ENCODE data around the gene MPL. TPM values are rescaled to one million over a fixed set of nuclear protein-coding genes. Genes with fewer than 3 reads are reported as not detected.

Gene MPL
- total and polyA plus RNA-seq, 10 donors = 0.47 to 2.2 (median 1.3) TPM; not detected in 4

DNA sequence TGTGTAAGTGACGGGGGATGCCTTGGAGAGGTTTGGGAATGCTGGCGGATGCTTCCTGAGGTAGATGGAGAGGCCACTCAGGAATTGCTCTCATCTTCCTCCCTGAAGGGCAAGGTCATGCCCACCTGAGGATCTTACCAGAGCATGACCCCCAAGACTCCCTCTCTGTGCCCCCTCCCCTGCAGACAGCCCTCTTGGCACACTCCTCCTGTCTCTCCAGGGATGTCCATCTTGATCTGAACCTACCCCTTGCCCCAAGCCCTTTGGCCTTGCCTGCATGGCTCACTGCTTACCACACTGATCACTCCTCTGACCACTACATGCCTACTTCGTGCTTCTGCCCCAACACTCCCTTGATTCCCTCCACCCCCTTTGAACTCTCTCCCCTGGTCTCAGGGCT lies 17.9 kb upstream of the MPL start:
- H3K36me3 ChIP-seq = peaks cover 0 to 68% (median 11%) of the 10 kb centered on the region in 6 donors
- TF ChIP-seq POLR2A (IDR thresholded peaks at IDR 0.05) (no peak), POLR2AphosphoS5 (IDR thresholded peaks at IDR 0.05) (no peak)
- TF ChIP-seq, protein P1, sequence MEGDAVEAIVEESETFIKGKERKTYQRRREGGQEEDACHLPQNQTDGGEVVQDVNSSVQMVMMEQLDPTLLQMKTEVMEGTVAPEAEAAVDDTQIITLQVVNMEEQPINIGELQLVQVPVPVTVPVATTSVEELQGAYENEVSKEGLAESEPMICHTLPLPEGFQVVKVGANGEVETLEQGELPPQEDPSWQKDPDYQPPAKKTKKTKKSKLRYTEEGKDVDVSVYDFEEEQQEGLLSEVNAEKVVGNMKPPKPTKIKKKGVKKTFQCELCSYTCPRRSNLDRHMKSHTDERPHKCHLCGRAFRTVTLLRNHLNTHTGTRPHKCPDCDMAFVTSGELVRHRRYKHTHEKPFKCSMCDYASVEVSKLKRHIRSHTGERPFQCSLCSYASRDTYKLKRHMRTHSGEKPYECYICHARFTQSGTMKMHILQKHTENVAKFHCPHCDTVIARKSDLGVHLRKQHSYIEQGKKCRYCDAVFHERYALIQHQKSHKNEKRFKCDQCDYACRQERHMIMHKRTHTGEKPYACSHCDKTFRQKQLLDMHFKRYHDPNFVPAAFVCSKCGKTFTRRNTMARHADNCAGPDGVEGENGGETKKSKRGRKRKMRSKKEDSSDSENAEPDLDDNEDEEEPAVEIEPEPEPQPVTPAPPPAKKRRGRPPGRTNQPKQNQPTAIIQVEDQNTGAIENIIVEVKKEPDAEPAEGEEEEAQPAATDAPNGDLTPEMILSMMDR (IDR thresholded peaks at IDR 0.05 in 8 of 11, conservative IDR thresholded peaks at IDR 0.05 in 3 of 11) = no peak
- H3K4me1 ChIP-seq = peaks cover 0 to 7% (median 0%) of the 10 kb centered on the region in 6 donors
- intact Hi-C loops (cut with DNase I; ENCODE audit: low total_unique reads) = no loop called here
- DNase-seq = no peak
- peaks cover 0 to 8% (median 5%) of the 10 kb centered on the region in 8 donors for H3K9me3 ChIP-seq
- no peak overlapping the region for H3K4me3 ChIP-seq
- no peak overlapping the region for H3K27ac ChIP-seq
- 67 to 100% (median 92%) methylated on average over 2 to 3 of the region's 3 CpGs for WGBS, 5 donors
- no peaks in the 10 kb centered on the region for H3K27me3 ChIP-seq (replicated peaks in 1 of 7)

- Histone ChIP-seq H3K4me1 (peaks cover 0 to under 1% (median 0%) of the 10 kb centered on the region in 6 donors), H3K9me3 (peaks cover 0 to 23% (median 21%) of the 10 kb centered on the region in 8 donors), H3K27ac (no peak overlapping the region), H3K27me3 (replicated peaks in 1 of 7) (no peaks in the 10 kb centered on the region), H3K36me3 (peaks cover 0 to 74% (median 11%) of the 10 kb centered on the region in 6 donors), H3K4me3 (no peak overlapping the region)
- intact Hi-C loops (cut with DNase I; ENCODE audit: low total_unique reads) = no loop called here
- no peak for DNase-seq
- TF ChIP-seq POLR2AphosphoS5 (IDR thresholded peaks at IDR 0.05) (no peak), POLR2A (IDR thresholded peaks at IDR 0.05) (no peak)
- TF ChIP-seq, protein P1 (IDR thresholded peaks at IDR 0.05 in 8 of 11, conservative IDR thresholded peaks at IDR 0.05 in 3 of 11) = no peak
- 86 to 97% (median 94%) methylated on average over 10 to 16 of the region's 16 CpGs for WGBS, 5 donors
Measured at GRCh38 chr1:43321331-43321891, 16.2 kb upstream of the MPL start.

- no peak for DNase-seq
- H3K9me3 ChIP-seq = peaks cover 0 to 28% (median 24%) of the 10 kb centered on the region in 8 donors
- WGBS, 5 donors = 85 to 98% (median 97%) methylated on average over 5 of the region's 5 CpGs
- H3K4me1 ChIP-seq = no peaks in the 10 kb centered on the region
- H3K36me3 ChIP-seq = peaks cover 0 to 71% (median 11%) of the 10 kb centered on the region in 6 donors
- no peak overlapping the region for H3K4me3 ChIP-seq
- intact Hi-C loops (cut with DNase I; ENCODE audit: low total_unique reads) = no loop called here
- H3K27ac ChIP-seq = no peak overlapping the region
- TF ChIP-seq POLR2AphosphoS5 (IDR thresholded peaks at IDR 0.05) (no peak), POLR2A (IDR thresholded peaks at IDR 0.05) (no peak)
- TF ChIP-seq, protein P1 (IDR thresholded peaks at IDR 0.05 in 8 of 11, conservative IDR thresholded peaks at IDR 0.05 in 3 of 11) = no peak
- H3K27me3 ChIP-seq (replicated peaks in 1 of 7) = no peaks in the 10 kb centered on the region
Measured at GRCh38 chr1:43322506-43322905, 15.1 kb upstream of the MPL start.

GRCh38 chr1:43324810-43325209 lies 12.8 kb upstream of the MPL start:
- intact Hi-C loops (cut with DNase I; ENCODE audit: low total_unique reads) = no loop called here
- peaks cover 0 to 6% (median 4%) of the 10 kb centered on the region in 6 donors for H3K4me1 ChIP-seq
- H3K27ac ChIP-seq = no peak overlapping the region
- no peaks in the 10 kb centered on the region for H3K27me3 ChIP-seq (replicated peaks in 1 of 7)
- no peak for TF ChIP-seq POLR2AphosphoS5 (IDR thresholded peaks at IDR 0.05)
- H3K9me3 ChIP-seq = peaks cover 0 to 38% (median 32%) of the 10 kb centered on the region in 8 donors
- peaks cover 0 to 50% (median 11%) of the 10 kb centered on the region in 6 donors for H3K36me3 ChIP-seq
- no peak overlapping the region for H3K4me3 ChIP-seq
- WGBS, 5 donors = 71 to 86% (median 79%) methylated on average over 1 of the region's 1 CpG
- DNase-seq = no peak

Data from spleen (tissue), 11 donors.